GM23338 (cell line): Measurements from ENCODE around the gene EDARADD. TPM values are rescaled to one million over a fixed set of nuclear protein-coding genes. Genes with fewer than 3 reads are reported as not detected.

Experiments used
- ATAC-seq: fragments of 200-7000 bp; cut with Tn5 transposase; 3 replicates; pipeline ENCODE4 v1.9.1; 2020
- DNase-seq: peaks from one replicate; pipeline ENCODE4 v3.0.0-alpha.2; 2015; ENCODE audit warnings: low spot score
- H2AFZ ChIP-seq: fragments of 200-600 bp; sonication (generic); 2 replicates; pipeline ENCODE4 v1.8.0; 2016; ENCODE audit warnings: antibody characterized with exemption, mild to moderate bottlenecking, moderate library complexity
- H3F3A ChIP-seq: fragments of 200-600 bp; sonication (generic); replicated peaks from 2 replicates; pipeline ENCODE4 v1.8.0; 2017; ENCODE audit warnings: antibody characterized with exemption, mixed run types, low read depth
- H3K27ac ChIP-seq: fragments of 200-600 bp; sonication (generic); 2 replicates; pipeline ENCODE4 v1.6.1; 2016; ENCODE audit warnings: low read depth
- H3K27me3 ChIP-seq: fragments of 200-600 bp; sonication (generic); 2 replicates; pipeline ENCODE4 v1.8.0; 2016; ENCODE audit warnings: mild to moderate bottlenecking, mixed run types, moderate library complexity; ENCODE audit not compliant: insufficient read depth
- H3K36me3 ChIP-seq: fragments of 200-600 bp; sonication (generic); 2 replicates; pipeline ENCODE4 v1.8.0; 2016; ENCODE audit warnings: mild to moderate bottlenecking; ENCODE audit not compliant: insufficient read depth
- H3K4me1 ChIP-seq: fragments of 200-600 bp; sonication (generic); 2 replicates; pipeline ENCODE4 v1.8.0; 2016; ENCODE audit warnings: mild to moderate bottlenecking, moderate library complexity; ENCODE audit not compliant: insufficient read depth
- H3K4me2 ChIP-seq: fragments of 200-600 bp; sonication (generic); 2 replicates; pipeline ENCODE4 v1.7.1; 2017; ENCODE audit warnings: mixed run types
- H3K4me3 ChIP-seq: fragments of 200-600 bp; sonication (generic); 2 replicates; pipeline ENCODE4 v1.6.1; 2016; ENCODE audit warnings: mixed run types
- H3K79me2 ChIP-seq: fragments of 200-600 bp; sonication (generic); replicated peaks from 2 replicates; pipeline ENCODE4 v1.8.0; 2017; ENCODE audit warnings: mild to moderate bottlenecking; ENCODE audit not compliant: insufficient read depth
- H3K9me2 ChIP-seq: fragments of 200-600 bp; sonication (generic); 2 replicates; pipeline ENCODE4 v1.8.0; 2017; ENCODE audit not compliant: insufficient read depth
- H4K20me1 ChIP-seq: fragments of 200-600 bp; sonication (generic); replicated peaks from 2 replicates; pipeline ENCODE4 v1.8.0; 2017; ENCODE audit warnings: mild to moderate bottlenecking; ENCODE audit not compliant: insufficient read depth
- H3K27ac Mint-ChIP-seq: 2 replicates; pipeline ENCODE4 v1.8.0; 2020; ENCODE audit warnings: inconsistent platforms, mild to moderate bottlenecking, moderate library complexity, mixed read lengths
- H3K27me3 Mint-ChIP-seq: 3 replicates; pipeline ENCODE4 v1.8.0; 2022; ENCODE audit warnings: low read depth, mild to moderate bottlenecking, moderate library complexity, mixed read lengths, inconsistent platforms; ENCODE audit not compliant: insufficient read depth, poor library complexity
- H3K36me3 Mint-ChIP-seq: 3 replicates; pipeline ENCODE4 v1.8.0; 2021; ENCODE audit warnings: low read depth, mild to moderate bottlenecking, inconsistent platforms, moderate library complexity, mixed read lengths
- H3K4me1 Mint-ChIP-seq: 3 replicates; pipeline ENCODE4 v1.8.0; 2020; ENCODE audit warnings: mild to moderate bottlenecking, inconsistent platforms, mixed read lengths
- H3K4me3 Mint-ChIP-seq: 3 replicates; pipeline ENCODE4 v1.8.0; 2021; ENCODE audit warnings: moderate library complexity, mild to moderate bottlenecking, inconsistent platforms, mixed read lengths
- H3K9me3 Mint-ChIP-seq: 3 replicates; pipeline ENCODE4 v1.8.0; 2020; ENCODE audit warnings: moderate library complexity, mild to moderate bottlenecking, inconsistent platforms, mixed read lengths
- CREB1 ChIP-seq: fragments of 250-450 bp; sonication (Bioruptor Pico); IDR thresholded peaks from 2 replicates; pipeline ENCODE4 v1.5.0; 2020; ENCODE audit warnings: low read depth, mild to moderate bottlenecking, moderate library complexity
- CTCF ChIP-seq, 2 experiments: fragments of 200-600 bp in 1 of 2; sonication (generic) in 1 of 2; conservative IDR thresholded peaks; 2 replicates each; pipeline versions ENCODE4 v1.5.1 to v1.6.1; 2016 to 2017; ENCODE audit warnings: antibody characterized with exemption in 2 of 2, low read depth in 2 of 2, mild to moderate bottlenecking in 2 of 2, moderate library complexity in 1 of 2
- ETS1 ChIP-seq: IDR thresholded peaks from 2 replicates; pipeline ENCODE4 v1.6.1; 2016; ENCODE audit warnings: antibody characterized with exemption
- EZH2 ChIP-seq: fragments of 200-600 bp; sonication (generic); IDR thresholded peaks from one replicate; pipeline ENCODE4 v1.8.0; 2017; ENCODE audit warnings: antibody characterized with exemption, mild to moderate bottlenecking, low read depth; ENCODE audit not compliant: unreplicated experiment
- EZH2phosphoT487 ChIP-seq: fragments of 200-600 bp; sonication (generic); IDR thresholded peaks from one replicate; pipeline ENCODE4 v1.8.1; 2018; ENCODE audit warnings: antibody characterized with exemption; ENCODE audit not compliant: unreplicated experiment
- JUNB ChIP-seq: IDR thresholded peaks from one replicate; pipeline ENCODE4 v1.6.1; 2016; ENCODE audit warnings: antibody characterized with exemption; ENCODE audit not compliant: unreplicated experiment
- NANOG ChIP-seq: IDR thresholded peaks from 2 replicates; pipeline ENCODE4 v1.6.1; 2016; ENCODE audit warnings: antibody characterized with exemption, borderline replicate concordance
- POLR2AphosphoS5 ChIP-seq: IDR thresholded peaks from 2 replicates; pipeline ENCODE4 v1.6.1; 2016; ENCODE audit warnings: antibody characterized with exemption, low read depth
- REST ChIP-seq: IDR thresholded peaks from one replicate; pipeline ENCODE4 v1.6.1; 2018; ENCODE audit warnings: antibody characterized with exemption; ENCODE audit not compliant: unreplicated experiment
- STAT1 ChIP-seq: IDR thresholded peaks from one replicate; pipeline ENCODE4 v1.6.1; 2016; ENCODE audit warnings: antibody characterized with exemption; ENCODE audit not compliant: unreplicated experiment
- ZNF462 ChIP-seq: fragments of 250-450 bp; sonication (Bioruptor Pico); IDR thresholded peaks from 2 replicates; pipeline ENCODE4 v1.5.0; 2020; ENCODE audit warnings: mild to moderate bottlenecking, moderate library complexity
- polyA plus RNA-seq: library from polyadenylated mRNA; unstranded; fragments of >200 nt; fragmentation: Nextera tagmentation; extraction: Ambion mirVana; gene quantifications from 2 replicates; pipeline ENCODE4 v1.2.1, GENCODE V29; 2016
- total RNA-seq: library from RNA; depleted of rRNA; stranded (reverse); fragments of >200 nt; shearing (Covaris generic); gene quantifications from 2 replicates; pipeline ENCODE4 v1.2.3, GENCODE V29; 2014

Gene EDARADD
- total and polyA plus RNA-seq, 2 experiments from 2014 or later: 3.7 to 4.4 TPM

- TF ChIP-seq ZNF462 (CRISPR knock-in tag) (no peak), NANOG (no peak), CREB1 (CRISPR knock-in tag) (no peak), STAT1 (no peak), EZH2 (no peak)
These were observed 79.0 kb downstream of the EDARADD start (continued) for GRCh38 chr1:236472850-236473788.

- ATAC-seq (no peak), DNase-seq (no peak)
- Mint-ChIP-seq H3K36me3 (no peaks in the 10 kb centered on the region; the same call in 2 of the 3 replicates), H3K9me3 (no peaks in the 10 kb centered on the region), H3K4me1 (peaks cover 30% of the 10 kb centered on the region), H3K4me3 (no peak overlapping the region), H3K27me3 (peaks cover 4% of the 10 kb centered on the region), H3K27ac (no peak overlapping the region)
- Histone ChIP-seq H3K4me2 (no peak overlapping the region), H3K27ac (no peak overlapping the region), H3F3A (no peaks in the 10 kb centered on the region), H3K36me3 (no peaks in the 10 kb centered on the region), H4K20me1 (no peaks in the 10 kb centered on the region), H2AFZ (no peak overlapping the region), H3K79me2 (no peaks in the 10 kb centered on the region), H3K27me3 (no peaks in the 10 kb centered on the region), H3K9me2 (no peaks in the 10 kb centered on the region), H3K4me3 (no peak overlapping the region), H3K4me1 (peaks cover 6% of the 10 kb centered on the region; the same call in 1 of the 2 replicates)
- TF ChIP-seq POLR2AphosphoS5 (no peak), JUNB (no peak), EZH2 (no peak), ETS1 (no peak), NANOG (no peak), REST (no peak), CTCF (conservative IDR thresholded peaks at IDR 0.05; ENCODE audit: low read depth in 2 of 2) (no peak), CREB1 (CRISPR knock-in tag) (no peak), EZH2phosphoT487 (no peak)
These were observed 81.9 kb downstream of the EDARADD start for GRCh38 chr1:236476019-236476418.
